Pancreas (tissue), 10 donors: Measurements from ENCODE around the gene GRK4. TPM values are rescaled to one million over a fixed set of nuclear protein-coding genes. Genes with fewer than 3 reads are reported as not detected.

ENCODE experiments used
- ATAC-seq, 4 donors: fragments of 200-7000 bp; cut with Tn5 transposase; one replicate each; pipeline versions ENCODE4 v1.8.0 to v1.9.1; 2020; ENCODE audit warnings: mild to moderate bottlenecking in 4 of 4, moderate library complexity in 4 of 4
- DNase-seq, 6 donors: peaks; one replicate each; pipeline ENCODE4 v3.0.0-alpha.2; 2020
- FAIRE-seq: peaks from 2 replicates; lab custom pipeline; 2012; peaks lifted over from hg19 to GRCh38; lab: Jason Lieb, UNC
- H3K27ac ChIP-seq, 4 donors: fragments of 200-600 bp; sonication (generic); 1 replicate in 3 of 4; 2 replicates in 1 of 4; pipeline versions ENCODE4 v1.5.0 to v1.8.0; 2020
- H3K27me3 ChIP-seq, 4 donors: fragments of 200-600 bp; one replicate each; pipeline ENCODE4 v1.8.0; 2021
- H3K36me3 ChIP-seq, 3 donors: fragments of 200-600 bp; sonication (generic) in 1 of 3; one replicate each; pipeline versions ENCODE4 v1.5.0 to v1.8.0; 2020 to 2021
- H3K4me1 ChIP-seq, 3 donors: fragments of 200-600 bp; one replicate each; pipeline ENCODE4 v1.8.0; 2021
- H3K4me3 ChIP-seq, 4 donors: fragments of 200-600 bp; sonication (generic) in 2 of 4; one replicate each; pipeline versions ENCODE4 v1.5.0 to v1.8.0; 2020 to 2021
- H3K9me3 ChIP-seq, 4 donors: fragments of 200-600 bp; one replicate each; pipeline ENCODE4 v1.8.0; 2021
- WGBS, 2 donors: extraction: QIAGEN DNeasy Blood & Tissue Kit; methylation state at CpG; one replicate each; pipeline ENCODE4 v1.1.7; 2013; 5-methylcytosine and 5-hydroxymethylcytosine counted together
- intact Hi-C, 3 donors: fragments of 100-400 bp; cut with DNase I; formaldehyde crosslinking; loops; one replicate each; pipeline versions ENCODE4 v1.11.1 to v1.14.2; 2022
- polyA plus RNA-seq, 2 donors: library from polyadenylated mRNA; stranded (reverse); fragments of 200-250 nt; gene quantifications; one replicate each; pipeline ENCODE4 v1.2.3, GENCODE V29; 2013
- total RNA-seq, 6 donors: library from RNA; stranded (reverse); fragmentation: NEBNext Ultra II Directional in 4 of 6; extraction: Animal tissue kit (Norgen Biotek cat#: 25700) in 4 of 6; gene quantifications; one replicate each; pipeline versions ENCODE4 v1.2.1 to v1.2.4, GENCODE V29; 2021 to 2023
- TF ChIP-seq, protein P1 (sequence below), 4 donors: fragments of 200-600 bp; sonication (generic) in 3 of 4; IDR thresholded peaks; one replicate each; pipeline versions ENCODE4 v1.5.0 to v1.8.0; 2021; ENCODE audit warnings: antibody characterized with exemption in 4 of 4
- donor health status: healthy with polysubstance abuse.
- donor health status: DM: no; HTN: no; CAD: no; lungs with moderate emphysema.
- donor health status: DM: no; HTN: no; CAD: no.
- donor health status: control.
- donor health status: control.
- donor health status: Bipolar disorder and iron deficiency.
- donor health status: DM: yes; HTN: yes; CAD: no.
- donor health status: DM: no; HTN: no; CAD: no.
- donor health status: DM: no; HTN: no; CAD: no.
- donor health status: DM: yes; HTN: yes; CAD: no.

The GRK4 gene
- total and polyA plus RNA-seq, 8 donors = 4.6 to 9.7 (median 5.7) TPM

DNA sequence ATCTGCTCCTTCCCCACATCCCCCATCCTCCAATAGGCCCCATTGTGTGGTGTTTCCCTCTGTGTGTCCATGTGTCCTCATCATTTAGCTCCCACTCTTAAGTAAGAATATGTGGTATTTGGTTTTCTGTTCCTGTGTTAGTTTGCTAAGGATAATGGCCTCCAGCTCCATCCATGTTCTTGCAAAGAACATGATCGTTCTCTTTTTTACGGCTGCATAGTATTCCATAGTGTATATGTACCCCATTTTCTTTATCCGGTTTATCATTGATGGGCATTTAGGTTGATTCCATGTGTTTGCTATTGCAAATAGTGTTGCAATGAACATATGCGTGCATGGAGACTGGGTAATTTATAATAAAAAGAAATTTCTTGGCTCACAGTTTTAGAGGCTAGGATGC lies 31.5 kb downstream of the GRK4 start:
- Histone ChIP-seq H3K4me1 (no peaks in the 10 kb centered on the region), H3K27me3 (no peaks in the 10 kb centered on the region), H3K36me3 (no peaks in the 10 kb centered on the region), H3K27ac (no peak overlapping the region), H3K4me3 (no peak overlapping the region), H3K9me3 (no peaks in the 10 kb centered on the region)
- DNase-seq (no peak), ATAC-seq (no peak), FAIRE-seq (no peak)
- 97 to 98% methylated on average over 4 of the region's 4 CpGs for WGBS, 2 donors
- TF ChIP-seq, protein P1, sequence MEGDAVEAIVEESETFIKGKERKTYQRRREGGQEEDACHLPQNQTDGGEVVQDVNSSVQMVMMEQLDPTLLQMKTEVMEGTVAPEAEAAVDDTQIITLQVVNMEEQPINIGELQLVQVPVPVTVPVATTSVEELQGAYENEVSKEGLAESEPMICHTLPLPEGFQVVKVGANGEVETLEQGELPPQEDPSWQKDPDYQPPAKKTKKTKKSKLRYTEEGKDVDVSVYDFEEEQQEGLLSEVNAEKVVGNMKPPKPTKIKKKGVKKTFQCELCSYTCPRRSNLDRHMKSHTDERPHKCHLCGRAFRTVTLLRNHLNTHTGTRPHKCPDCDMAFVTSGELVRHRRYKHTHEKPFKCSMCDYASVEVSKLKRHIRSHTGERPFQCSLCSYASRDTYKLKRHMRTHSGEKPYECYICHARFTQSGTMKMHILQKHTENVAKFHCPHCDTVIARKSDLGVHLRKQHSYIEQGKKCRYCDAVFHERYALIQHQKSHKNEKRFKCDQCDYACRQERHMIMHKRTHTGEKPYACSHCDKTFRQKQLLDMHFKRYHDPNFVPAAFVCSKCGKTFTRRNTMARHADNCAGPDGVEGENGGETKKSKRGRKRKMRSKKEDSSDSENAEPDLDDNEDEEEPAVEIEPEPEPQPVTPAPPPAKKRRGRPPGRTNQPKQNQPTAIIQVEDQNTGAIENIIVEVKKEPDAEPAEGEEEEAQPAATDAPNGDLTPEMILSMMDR (IDR thresholded peaks at IDR 0.05) = no peak
- intact Hi-C loops = no loop called here

DNA sequence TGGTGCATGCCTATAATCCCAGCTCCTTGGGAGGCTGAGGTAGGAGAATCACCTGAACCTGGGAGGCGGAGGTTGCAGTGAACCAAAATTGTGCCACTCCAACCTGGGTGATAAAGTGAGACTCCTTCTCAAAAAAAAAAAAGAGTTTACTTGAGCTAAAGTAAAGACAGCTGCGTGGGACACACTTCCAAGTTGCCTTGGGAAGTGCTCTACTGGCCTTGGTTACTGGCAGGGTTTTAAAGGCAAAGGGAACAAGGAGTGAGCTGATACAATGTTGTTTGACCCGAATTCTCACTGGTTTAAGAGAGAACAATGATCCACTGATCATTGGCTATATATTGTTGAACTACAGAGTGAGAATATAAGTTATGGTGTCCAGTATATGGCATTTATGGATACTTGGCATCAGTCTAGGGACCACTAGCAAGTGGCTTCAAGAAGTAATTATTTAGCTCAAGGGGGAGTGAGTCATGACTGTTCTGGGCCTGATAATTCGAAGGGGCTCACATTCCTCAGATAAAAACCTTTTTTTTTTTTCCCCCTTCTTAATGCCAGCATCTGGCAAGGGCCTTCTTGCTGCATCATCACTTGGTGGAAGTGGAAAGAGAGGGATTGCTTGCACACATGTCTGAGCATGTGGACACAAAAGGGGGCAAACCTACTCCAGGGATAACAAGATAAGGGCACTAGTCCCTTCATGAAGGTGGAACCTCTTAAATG lies 32.3 kb downstream of the GRK4 start:
- FAIRE-seq (no peak), ATAC-seq (no peak), DNase-seq (no peak)
- WGBS, 2 donors = 73 to 79% methylated on average over 4 of the region's 4 CpGs
- H3K4me1 ChIP-seq = no peaks in the 10 kb centered on the region
- no peaks in the 10 kb centered on the region for H3K27me3 ChIP-seq
- no peak overlapping the region for H3K27ac ChIP-seq
- H3K9me3 ChIP-seq = no peaks in the 10 kb centered on the region
- intact Hi-C loops = no loop called here
- H3K36me3 ChIP-seq = no peaks in the 10 kb centered on the region
- no peak overlapping the region for H3K4me3 ChIP-seq
- TF ChIP-seq, protein P1 (IDR thresholded peaks at IDR 0.05) = no peak

DNA sequence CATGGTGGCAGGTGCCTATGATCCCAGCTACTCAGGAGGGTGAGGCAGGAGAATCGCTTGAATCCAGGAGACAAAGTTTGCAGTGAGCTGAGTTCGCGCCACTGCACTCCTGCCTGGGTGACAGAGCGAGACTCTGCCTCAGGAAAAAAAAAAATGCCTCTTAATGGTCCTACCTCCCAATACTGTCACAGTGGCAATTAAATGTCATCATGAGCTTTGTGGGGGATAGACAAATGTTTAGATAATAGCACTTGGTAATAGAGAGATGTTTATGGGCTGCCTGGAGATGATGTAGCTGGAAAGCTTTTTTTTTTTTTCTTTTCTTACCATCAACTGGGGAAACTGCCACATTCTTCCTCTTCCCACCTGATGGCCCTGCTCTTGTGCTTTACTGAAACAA lies 33.0 kb downstream of the GRK4 start:
- Histone ChIP-seq H3K9me3 (no peaks in the 10 kb centered on the region), H3K27ac (no peak overlapping the region), H3K4me3 (no peak overlapping the region), H3K4me1 (no peaks in the 10 kb centered on the region), H3K36me3 (no peaks in the 10 kb centered on the region), H3K27me3 (no peaks in the 10 kb centered on the region)
- WGBS, 2 donors = 90 to 95% methylated on average over 4 of the region's 4 CpGs
- FAIRE-seq = no peak
- intact Hi-C loops = no loop called here
- TF ChIP-seq, protein P1 (IDR thresholded peaks at IDR 0.05) = no peak
- no peak for DNase-seq
- ATAC-seq = peak in 1 of 4 donors; percentile 30

DNA sequence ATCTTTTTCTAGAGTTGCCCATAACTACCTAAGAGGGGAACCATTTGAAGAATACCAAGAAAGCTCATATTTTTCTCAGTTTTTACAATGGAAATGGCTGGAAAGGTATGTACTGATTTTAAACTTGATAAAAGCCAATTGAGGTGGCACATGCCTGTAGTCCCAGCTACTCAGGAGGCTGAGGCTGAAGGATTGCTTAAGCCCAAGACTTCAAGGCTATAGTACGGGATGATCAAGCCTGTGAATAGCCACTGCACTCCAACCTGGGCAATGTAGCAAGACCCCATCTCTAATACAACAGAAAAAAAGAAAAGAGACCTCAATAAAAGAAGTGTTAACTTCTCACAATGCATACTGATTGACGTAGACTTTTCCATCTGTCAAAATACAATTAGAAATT lies 44.4 kb downstream of the GRK4 start:
- Histone ChIP-seq H3K27me3 (no peaks in the 10 kb centered on the region), H3K4me1 (peaks cover 4 to 13% (median 13%) of the 10 kb centered on the region in 3 donors), H3K4me3 (no peak overlapping the region), H3K27ac (no peak overlapping the region), H3K36me3 (no peaks in the 10 kb centered on the region), H3K9me3 (no peaks in the 10 kb centered on the region)
- intact Hi-C loops = no loop called here
- TF ChIP-seq, protein P1 (IDR thresholded peaks at IDR 0.05) = no peak
- ATAC-seq (no peak), FAIRE-seq (no peak), DNase-seq (no peak)
- 92 to 93% methylated on average over 2 of the region's 2 CpGs for WGBS, 2 donors

DNA sequence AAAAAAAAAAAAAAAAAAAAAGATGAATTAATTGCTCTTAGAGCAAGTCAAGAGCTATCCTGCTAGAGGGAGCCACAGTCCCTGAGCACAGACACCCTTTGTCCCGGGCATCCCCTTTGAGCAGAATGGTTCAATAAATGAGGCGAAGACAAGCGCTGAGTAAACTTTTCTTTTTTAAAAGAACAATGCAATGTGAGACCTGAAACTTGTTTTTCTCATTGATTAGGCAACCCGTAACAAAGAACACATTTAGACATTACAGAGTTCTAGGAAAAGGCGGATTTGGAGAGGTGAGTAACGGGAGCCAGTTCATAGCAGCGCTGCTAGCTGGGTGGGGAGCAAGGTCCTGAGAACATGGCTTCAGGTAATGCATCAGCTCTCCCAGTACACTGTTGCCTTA lies 46.1 kb downstream of the GRK4 start:
- no peak for DNase-seq
- intact Hi-C loops = no loop called here
- Histone ChIP-seq H3K4me1 (peaks cover 4 to 18% (median 13%) of the 10 kb centered on the region in 3 donors), H3K27ac (no peak overlapping the region), H3K9me3 (no peaks in the 10 kb centered on the region), H3K36me3 (no peaks in the 10 kb centered on the region), H3K27me3 (no peaks in the 10 kb centered on the region), H3K4me3 (no peak overlapping the region)
- TF ChIP-seq, protein P1 (IDR thresholded peaks at IDR 0.05) = no peak
- ATAC-seq = peak in 2 of 4 donors; percentile 19 to 40
- no peak for FAIRE-seq
- 62 to 69% methylated on average over 7 of the region's 7 CpGs for WGBS, 2 donors
